NCI-H187 treated with DMSO at 0.1 percent for 48 hours (cell line): Measurements from ENCODE around the gene GALNT7.
"Not testable (repeated sequence)": the region's sequence is repeated elsewhere in the genome, so short reads cannot be mapped to it uniquely, and the experiment has no call there.

Experiments
- DNase-seq: peaks from one replicate; lab custom pipeline; 2025; lab: John Stamatoyannopoulos, UW

The GALNT7 gene

GRCh38 chr4:173166491-173166890 lies 2.1 kb upstream of the GALNT7 start:
- no peak for DNase-seq

GRCh38 chr4:173167758-173168395 lies 734 bp upstream of the GALNT7 start:
- DNase-seq, result no peak

- no peak for DNase-seq
These were observed 492 bp downstream of the GALNT7 start for GRCh38 chr4:173169178-173169427.

- no peak for DNase-seq
These were observed 994 bp downstream of the GALNT7 start for GRCh38 chr4:173169428-173170181.

- DNase-seq, result no peak
These were observed 1.7 kb downstream of the GALNT7 start for GRCh38 chr4:173170182-173170778.

DNA sequence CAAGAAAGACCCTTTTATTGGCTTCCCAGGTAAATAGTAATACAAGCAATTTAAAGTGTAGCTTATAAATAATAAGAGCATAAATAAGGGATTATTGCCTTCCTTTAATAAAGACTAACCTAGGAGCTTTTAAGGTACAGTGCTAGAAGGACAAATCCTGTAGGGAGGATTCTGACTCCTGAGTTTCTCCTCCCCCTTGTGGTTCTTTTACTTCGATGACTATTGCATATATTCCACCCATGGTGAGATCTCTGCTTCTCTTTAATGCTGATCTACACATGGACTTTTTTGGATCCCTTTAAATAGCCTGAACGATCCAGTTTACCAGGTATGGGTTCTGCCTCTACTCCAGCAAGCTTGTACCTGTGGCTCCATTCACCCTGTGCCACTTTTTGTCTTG lies 2.5 kb downstream of the GALNT7 start:
- no peak for DNase-seq

DNA sequence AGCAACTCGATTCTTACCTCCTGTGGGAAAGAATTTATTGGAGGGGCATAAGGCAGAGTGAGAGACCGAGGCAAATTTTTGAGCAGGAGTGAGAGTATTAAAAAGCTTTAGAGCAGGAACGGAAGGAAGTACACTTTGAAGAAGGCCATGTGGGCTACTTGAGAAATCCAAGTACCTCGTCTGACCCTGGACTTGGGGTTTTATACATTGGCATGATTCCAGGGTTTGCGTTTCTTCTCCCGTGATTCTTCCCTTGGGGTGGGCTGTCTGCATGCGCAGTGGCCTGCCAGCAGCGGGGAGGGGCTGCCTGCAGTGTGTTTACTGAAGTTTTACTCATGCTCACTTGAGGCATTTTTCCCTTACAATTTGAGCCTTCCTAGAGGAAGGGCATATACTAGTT lies 3.4 kb downstream of the GALNT7 start:
- DNase-seq, result no peak

- no peak for DNase-seq
These were observed 5.6 kb downstream of the GALNT7 start for GRCh38 chr4:173174184-173174583.

DNA sequence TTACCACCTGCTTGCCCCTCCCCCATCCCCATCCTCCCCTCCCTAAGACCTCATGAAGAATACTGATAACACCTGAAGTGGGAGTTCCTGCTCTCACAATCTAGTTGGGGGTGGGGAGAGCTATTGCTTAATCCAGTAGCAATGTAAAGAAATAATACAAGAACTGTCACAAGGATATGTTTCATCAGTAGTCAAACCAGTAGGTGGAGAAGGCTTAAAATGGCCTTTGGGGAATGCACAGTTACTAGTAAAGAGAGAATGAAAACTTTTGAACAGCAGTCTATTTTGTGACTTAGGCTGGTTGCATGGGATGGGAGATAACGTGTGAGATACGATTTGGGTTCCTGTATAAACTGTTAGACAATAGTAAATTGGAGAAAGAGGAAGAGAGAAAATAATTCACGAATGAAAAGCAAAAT lies 6.0 kb downstream of the GALNT7 start:
- no peak for DNase-seq

DNA sequence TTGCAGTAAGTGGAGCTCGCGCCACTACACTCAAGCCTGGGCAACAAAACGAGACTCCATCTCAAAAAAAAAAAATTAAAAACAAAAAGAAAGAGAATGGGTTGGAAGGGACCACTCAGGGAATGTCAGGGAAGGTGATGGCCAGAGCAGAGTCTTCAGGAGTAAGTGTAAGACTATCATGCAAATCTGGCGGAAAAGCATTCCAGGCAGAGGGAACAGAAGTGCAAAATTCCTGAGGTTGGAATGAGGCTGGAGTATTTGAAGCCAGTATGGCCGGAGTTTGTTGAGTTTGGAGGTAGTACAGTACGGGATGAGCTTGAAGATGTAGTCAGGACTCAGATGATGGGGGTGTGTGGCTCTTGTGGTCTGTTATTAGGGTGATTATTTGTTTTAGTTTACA lies 7.4 kb downstream of the GALNT7 start:
- DNase-seq, result no peak

DNA sequence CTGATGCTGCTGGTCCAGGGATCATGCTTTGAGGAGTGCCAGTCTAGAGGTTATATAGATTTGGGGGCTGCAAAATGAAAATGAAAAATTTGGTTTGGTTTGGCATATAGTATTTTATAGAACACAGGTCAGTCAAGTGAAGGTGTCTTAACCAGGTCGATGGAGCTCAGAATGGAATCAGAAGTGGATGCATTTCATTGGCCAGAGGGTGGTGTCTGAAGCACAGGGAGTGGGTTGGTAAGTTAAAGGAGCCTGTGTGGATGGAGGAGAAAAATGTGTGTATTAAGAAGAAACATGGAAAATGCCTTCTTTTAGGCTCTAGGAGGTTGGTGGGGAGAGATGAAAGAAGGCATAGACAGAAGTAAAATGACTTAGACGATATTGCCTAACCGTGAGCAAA lies 8.6 kb downstream of the GALNT7 start:
- DNase-seq, result no peak

GRCh38 chr4:173178144-173178543 lies 9.5 kb downstream of the GALNT7 start:
- no peak for DNase-seq

- DNase-seq, result no peak
These were observed 13.2 kb downstream of the GALNT7 start for GRCh38 chr4:173181848-173182247.

GRCh38 chr4:173182403-173182802 lies 13.8 kb downstream of the GALNT7 start:
- DNase-seq, result no peak

DNA sequence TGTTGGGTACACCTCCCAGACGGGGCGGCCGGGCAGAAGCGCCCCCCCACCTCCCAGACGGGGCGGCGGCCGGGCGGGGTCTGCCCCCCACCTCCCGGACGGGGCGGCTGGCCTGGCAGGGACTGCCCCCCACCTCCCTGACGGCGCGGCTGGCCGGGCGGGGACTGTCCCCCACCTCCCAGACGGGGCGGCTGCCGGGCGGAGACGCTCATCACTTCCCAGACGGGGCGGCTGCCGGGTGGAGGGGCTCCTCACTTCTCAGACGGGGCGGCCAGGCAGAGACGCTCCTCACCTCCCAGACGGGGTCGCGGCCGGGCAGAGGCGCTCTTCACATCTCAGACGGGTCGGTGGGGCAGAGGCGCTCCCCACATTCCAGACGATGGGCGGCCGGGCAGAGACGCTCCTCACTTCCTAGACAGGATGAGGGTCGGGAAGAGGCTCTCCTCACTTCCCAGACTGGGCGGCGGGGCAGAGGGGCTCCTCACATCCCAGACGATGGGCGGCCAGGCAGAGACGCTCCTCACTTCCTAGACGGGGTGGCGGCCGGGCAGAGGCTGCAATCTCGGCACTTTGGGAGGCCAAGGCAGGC lies 15.1 kb downstream of the GALNT7 start:
- DNase-seq, result not testable (repeated sequence)

DNA sequence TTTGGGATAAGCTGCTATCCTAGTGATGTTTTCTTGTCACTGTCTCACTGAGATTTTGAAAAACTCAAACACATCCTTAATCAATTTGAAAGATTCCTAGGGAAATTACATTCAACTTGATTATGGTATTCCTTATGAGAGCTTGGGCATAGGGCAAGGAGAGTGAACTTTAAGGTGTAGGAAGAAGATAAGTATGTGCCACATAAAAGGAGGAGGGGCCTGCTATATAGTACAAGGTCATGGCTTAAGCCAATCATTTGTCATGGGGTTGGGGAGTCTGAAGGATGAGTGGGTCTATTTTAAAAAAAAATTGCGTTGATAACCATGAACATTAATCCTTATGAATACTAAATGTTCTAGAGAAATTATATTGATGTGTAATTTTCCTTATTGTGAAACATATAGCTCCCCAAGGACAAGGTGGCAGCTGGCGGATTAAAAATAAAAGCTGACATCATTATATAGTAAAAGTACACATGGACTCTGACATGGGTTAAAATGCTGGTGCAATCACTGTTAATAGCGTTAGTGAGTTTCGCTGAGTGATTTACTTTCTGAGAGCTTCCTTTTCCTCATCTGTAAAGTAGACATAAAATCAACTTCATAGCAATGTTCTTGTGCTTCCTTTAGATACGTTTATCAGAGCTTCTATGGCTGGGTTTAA lies 17.4 kb downstream of the GALNT7 start:
- no peak for DNase-seq

- no peak for DNase-seq
These were observed 19.1 kb downstream of the GALNT7 start for GRCh38 chr4:173187732-173188131.

GRCh38 chr4:173188648-173189047 lies 20.0 kb downstream of the GALNT7 start:
- no peak for DNase-seq

DNA sequence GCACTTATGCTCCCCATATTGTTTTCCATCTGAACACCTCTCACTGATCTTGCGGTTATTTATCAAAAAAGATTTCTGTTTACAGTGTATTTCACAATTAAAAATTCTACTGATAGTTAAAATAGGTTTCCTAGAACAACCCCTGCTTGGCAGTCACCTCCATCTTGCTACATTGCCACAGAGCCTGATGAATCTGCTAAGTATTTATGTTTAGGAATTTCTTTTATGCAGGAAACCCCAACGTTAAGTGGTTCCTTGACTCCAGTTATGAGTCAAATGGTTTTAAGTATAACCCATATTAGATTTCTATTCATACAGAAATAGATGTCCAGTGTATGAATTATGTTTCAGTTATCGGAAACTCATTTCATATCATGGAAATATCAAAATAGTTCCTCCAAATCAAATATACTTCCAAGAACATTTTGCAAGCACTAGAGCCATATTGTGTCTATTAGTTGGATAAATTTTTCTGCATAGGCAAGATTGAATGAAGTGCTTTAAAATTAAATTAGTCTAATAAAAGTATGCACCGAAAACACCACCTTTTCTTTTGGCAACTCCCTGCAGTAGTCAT lies 20.6 kb downstream of the GALNT7 start:
- no peak for DNase-seq

GRCh38 chr4:173191623-173192041 lies 23.0 kb downstream of the GALNT7 start:
- DNase-seq, result no peak

- DNase-seq, result no peak
These were observed 24.0 kb downstream of the GALNT7 start for GRCh38 chr4:173192375-173193162.

DNA sequence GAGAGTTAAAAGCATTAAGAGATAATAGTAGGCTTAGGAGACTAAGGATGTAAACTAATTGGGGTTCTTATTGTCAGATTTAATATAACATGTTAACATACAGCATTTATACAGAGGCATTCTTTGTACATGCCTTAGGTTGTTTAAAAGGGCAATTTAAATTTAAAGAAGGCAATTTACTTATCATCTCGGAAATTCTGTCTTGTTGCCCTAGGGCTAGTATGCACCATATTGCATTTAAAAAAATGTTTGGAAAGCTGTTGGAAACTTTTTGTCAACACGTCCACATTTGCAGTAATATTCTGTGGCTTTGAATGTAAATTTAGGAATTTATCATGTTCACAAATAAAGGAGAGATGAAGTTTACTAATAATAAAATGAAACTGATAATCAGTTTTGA lies 25.5 kb downstream of the GALNT7 start:
- no peak for DNase-seq
